GM12872 (cell line): ENCODE data around the gene TMEM259.
A peak's percentile ranks its signal among the peaks of the same experiment; 100 is the strongest.

Source experiments
- CTCF ChIP-seq: IDR thresholded peaks from 3 replicates; pipeline ENCODE4 v1.5.1; 2011; ENCODE audit warnings: low read depth, mild to moderate bottlenecking, low read length, moderate library complexity; ENCODE audit not compliant: insufficient read depth

TMEM259 gene

GRCh38 chr19:1066251-1066747 lies 45.4 kb upstream of the TMEM259 start:
- TF ChIP-seq CTCF: no peak

- TF ChIP-seq CTCF: no peak
These were observed 44.7 kb upstream of the TMEM259 start for GRCh38 chr19:1065606-1066109.

- TF ChIP-seq CTCF: peak; percentile 89
These were observed 44.0 kb upstream of the TMEM259 start for GRCh38 chr19:1064661-1065605.

- TF ChIP-seq CTCF: no peak
These were observed 43.2 kb upstream of the TMEM259 start for GRCh38 chr19:1063909-1064660.

- TF ChIP-seq CTCF: no peak
These were observed 42.3 kb upstream of the TMEM259 start for GRCh38 chr19:1063030-1063908.

- no peak for TF ChIP-seq CTCF
These were observed 41.6 kb upstream of the TMEM259 start for GRCh38 chr19:1062387-1063029.
